Cardiac fibroblast (primary cell): ENCODE data around the gene STAC2.

Source experiments
- DNase-seq, 2 donors: peaks; one replicate each; pipeline versions ENCODE4 v3.0.0 to v3.0.0-alpha.2; 2010; ENCODE audit warnings: low read depth in 2 of 2
- H3K4me3 ChIP-seq, 2 donors: replicated peaks in 1 of 2; 1 replicate in 1 of 2; 2 replicates in 1 of 2; pipeline ENCODE4 v1.5.1; 2011; ENCODE audit warnings: low read depth in 2 of 2, low read length in 2 of 2, mild to moderate bottlenecking in 2 of 2, moderate library complexity in 1 of 2
- TF ChIP-seq, protein P1 (sequence below): IDR thresholded peaks from one replicate; pipeline ENCODE4 v1.5.1; 2011; ENCODE audit warnings: low read depth, mild to moderate bottlenecking, low read length, inconsistent platforms

The STAC2 gene

GRCh38 chr17:39195568-39196160, 30.1 kb downstream of the STAC2 start:
- DNase-seq = peak in 1 of 2 donors; percentile 27
- TF ChIP-seq, protein P1, sequence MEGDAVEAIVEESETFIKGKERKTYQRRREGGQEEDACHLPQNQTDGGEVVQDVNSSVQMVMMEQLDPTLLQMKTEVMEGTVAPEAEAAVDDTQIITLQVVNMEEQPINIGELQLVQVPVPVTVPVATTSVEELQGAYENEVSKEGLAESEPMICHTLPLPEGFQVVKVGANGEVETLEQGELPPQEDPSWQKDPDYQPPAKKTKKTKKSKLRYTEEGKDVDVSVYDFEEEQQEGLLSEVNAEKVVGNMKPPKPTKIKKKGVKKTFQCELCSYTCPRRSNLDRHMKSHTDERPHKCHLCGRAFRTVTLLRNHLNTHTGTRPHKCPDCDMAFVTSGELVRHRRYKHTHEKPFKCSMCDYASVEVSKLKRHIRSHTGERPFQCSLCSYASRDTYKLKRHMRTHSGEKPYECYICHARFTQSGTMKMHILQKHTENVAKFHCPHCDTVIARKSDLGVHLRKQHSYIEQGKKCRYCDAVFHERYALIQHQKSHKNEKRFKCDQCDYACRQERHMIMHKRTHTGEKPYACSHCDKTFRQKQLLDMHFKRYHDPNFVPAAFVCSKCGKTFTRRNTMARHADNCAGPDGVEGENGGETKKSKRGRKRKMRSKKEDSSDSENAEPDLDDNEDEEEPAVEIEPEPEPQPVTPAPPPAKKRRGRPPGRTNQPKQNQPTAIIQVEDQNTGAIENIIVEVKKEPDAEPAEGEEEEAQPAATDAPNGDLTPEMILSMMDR = no peak
- H3K4me3 ChIP-seq = peak overlapping the region in 1 of 2 donors; percentile 82

GRCh38 chr17:39194985-39195524, 30.7 kb downstream of the STAC2 start:
- DNase-seq = no peak
- H3K4me3 ChIP-seq = peak overlapping the region in 1 of 2 donors; percentile 18
- TF ChIP-seq, protein P1 = no peak

GRCh38 chr17:39194089-39194984, 31.4 kb downstream of the STAC2 start:
- peak overlapping the region in 1 of 2 donors; percentile 18 for H3K4me3 ChIP-seq
- TF ChIP-seq, protein P1 = peak; percentile 70
- peak; percentile 67 to 68 for DNase-seq

- H3K4me3 ChIP-seq = no peak overlapping the region
- TF ChIP-seq, protein P1 = no peak
- no peak for DNase-seq
These were observed 32.4 kb downstream of the STAC2 start for GRCh38 chr17:39193346-39193745.

DNA sequence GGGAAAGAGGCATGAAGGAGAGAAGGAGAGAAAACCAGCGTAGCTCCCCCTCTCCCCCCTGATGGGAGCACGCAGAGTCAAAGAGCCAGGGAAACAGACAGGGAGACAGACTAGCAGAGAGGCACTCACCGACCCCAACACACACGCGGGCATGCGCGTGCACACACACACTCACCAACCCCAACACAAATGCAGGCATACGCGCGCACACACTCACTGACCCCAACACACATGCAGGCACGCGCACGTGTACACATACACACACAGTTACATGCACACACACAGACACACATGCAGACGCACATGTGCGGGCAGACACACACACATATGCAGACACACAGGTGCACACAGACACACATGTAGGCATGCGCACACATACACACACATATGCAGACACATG, 32.8 kb downstream of the STAC2 start:
- TF ChIP-seq, protein P1 = no peak
- no peak overlapping the region for H3K4me3 ChIP-seq
- DNase-seq = no peak

DNA sequence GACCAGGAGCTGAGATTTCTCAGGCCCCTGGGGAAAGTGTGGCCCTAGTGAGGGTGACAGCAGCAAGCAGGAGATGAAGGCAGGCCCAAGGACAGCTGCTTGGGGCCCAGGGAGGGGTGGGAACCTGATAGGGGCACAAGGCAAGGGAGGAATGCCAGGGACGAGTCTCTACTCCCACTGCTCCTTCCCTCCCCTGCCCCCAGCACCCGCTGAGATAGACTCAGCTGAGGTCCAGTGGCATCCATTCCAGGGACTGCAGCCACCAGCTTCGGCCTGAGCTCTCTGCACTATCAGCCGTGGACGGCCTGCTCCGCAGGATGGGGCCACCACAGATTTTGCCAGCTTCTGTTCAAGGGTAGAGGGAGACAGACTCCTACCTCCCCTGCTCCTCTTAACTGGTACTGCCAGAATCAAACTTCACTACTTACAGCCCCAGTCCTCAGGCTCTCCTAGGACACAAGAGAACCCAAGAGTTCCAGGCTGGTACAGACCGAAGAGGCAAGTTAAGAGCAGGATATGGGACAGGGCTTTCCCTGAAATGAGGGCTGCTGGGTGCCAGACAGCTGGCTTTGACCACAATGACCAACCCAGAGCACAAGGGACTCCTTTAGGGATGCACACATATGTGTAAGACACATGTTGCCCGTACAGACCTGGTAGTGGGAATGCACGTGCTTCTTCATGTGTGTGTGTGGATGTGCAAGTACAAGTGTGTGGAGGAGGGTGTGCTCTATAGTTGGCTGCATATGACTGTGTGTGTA, 33.8 kb downstream of the STAC2 start:
- no peak overlapping the region for H3K4me3 ChIP-seq
- no peak for DNase-seq
- TF ChIP-seq, protein P1 = no peak
